GM12878 (cell line): ENCODE results near the gene ME1. TPM values are rescaled to one million over a fixed set of nuclear protein-coding genes. Genes with fewer than 3 reads are reported as not detected.

Experiments used
- ATAC-seq: fragments of 200-7000 bp; cut with Tn5 transposase; 3 replicates; pipeline ENCODE4 v1.9.1; 2020; ENCODE audit warnings: mild to moderate bottlenecking, moderate library complexity
- BruUV-seq: library from RNA; stranded (reverse); fragments of 400-500 nt; replicated peaks from 2 replicates; lab custom pipeline; 2021; lab: Mats Ljungman, UMichigan
- CTCF ChIA-PET: fragments of 300-600 bp; sonication (Branson Sonifier 250); formaldehyde crosslinking; extraction: SDS; loops from one replicate; lab custom pipeline; 2021; ENCODE audit warnings: inconsistent platforms; lab: Yijun Ruan, JAX
- POLR2A ChIA-PET: fragments of 350-600 bp; formaldehyde crosslinking; extraction: SDS; loops from one replicate; lab custom pipeline; 2021; ENCODE audit warnings: inconsistent platforms; lab: Charles Lee
- RAD21 ChIA-PET: fragments of 300-600 bp; sonication (Branson Sonifier 250); formaldehyde crosslinking; loops from one replicate; lab custom pipeline; 2023; ENCODE audit warnings: antibody characterized with exemption; ENCODE audit not compliant: unreplicated experiment; lab: Charles Lee
- SMC1A ChIA-PET: fragments of 300-600 bp; sonication (Branson Sonifier 250); formaldehyde crosslinking; loops from one replicate; lab custom pipeline; 2023; ENCODE audit not compliant: unreplicated experiment, uncharacterized antibody; lab: Charles Lee
- DNase-seq: peaks from one replicate; pipeline ENCODE4 v3.0.0-alpha.2; 2011; ENCODE audit warnings: low read depth, low spot score
- FAIRE-seq: peaks from 3 replicates; lab custom pipeline; 2011; peaks lifted over from hg19 to GRCh38; lab: Jason Lieb, UNC
- H2AFZ ChIP-seq: 2 replicates; pipeline ENCODE4 v1.6.0; 2011; ENCODE audit warnings: low read depth, low read length, control low read depth; ENCODE audit not compliant: control insufficient read depth
- H3K27ac ChIP-seq: 2 replicates; pipeline ENCODE4 v1.5.1; 2011; ENCODE audit warnings: control low read depth; ENCODE audit not compliant: control insufficient read depth, insufficient read depth
- H3K27me3 ChIP-seq, 2 experiments: replicated peaks in 1 of 2; 2 replicates each; pipeline versions ENCODE4 v1.6.0 to v1.6.1; 2011; ENCODE audit warnings: low read length in 1 of 2; ENCODE audit not compliant: control insufficient read depth in 2 of 2, insufficient read depth in 2 of 2
- H3K36me3 ChIP-seq, 2 experiments: 2 replicates each; pipeline ENCODE4 v1.5.1; 2011; ENCODE audit warnings: low read length in 1 of 2; ENCODE audit not compliant: control insufficient read depth in 2 of 2, insufficient read depth in 2 of 2
- H3K4me1 ChIP-seq: 2 replicates; pipeline ENCODE4 v1.6.1; 2011; ENCODE audit warnings: mild to moderate bottlenecking, low read length, moderate library complexity, mixed read lengths; ENCODE audit not compliant: control insufficient read depth, insufficient read depth
- H3K4me2 ChIP-seq: 2 replicates; pipeline ENCODE4 v1.6.0; 2011; ENCODE audit warnings: control low read depth; ENCODE audit not compliant: control insufficient read depth, insufficient read depth
- H3K4me3 ChIP-seq: fragments of 200-600 bp; sonication (generic); 2 replicates; pipeline ENCODE4 v1.5.1; 2016
- H3K79me2 ChIP-seq: 2 replicates; pipeline ENCODE4 v1.6.0; 2011; ENCODE audit warnings: low read length; ENCODE audit not compliant: control insufficient read depth, insufficient read depth
- H3K9ac ChIP-seq: 2 replicates; pipeline ENCODE4 v1.8.0; 2011; ENCODE audit warnings: low read length, control low read depth, mixed read lengths; ENCODE audit not compliant: control insufficient read depth, insufficient read depth
- H3K9me3 ChIP-seq: replicated peaks from 3 replicates; pipeline ENCODE4 v1.5.1; 2011; ENCODE audit warnings: mild to moderate bottlenecking, low read length; ENCODE audit not compliant: control insufficient read depth, insufficient read depth
- H4K20me1 ChIP-seq: 2 replicates; pipeline ENCODE4 v1.6.0; 2011; ENCODE audit not compliant: control insufficient read depth, insufficient read depth
- CHD4 ChIP-seq: fragments of 200-600 bp; sonication (generic); IDR thresholded peaks from 2 replicates; pipeline ENCODE4 v1.6.1; 2016; ENCODE audit warnings: mild to moderate bottlenecking
- WGBS: methylation state at CpG from one replicate; pipeline ENCODE4 v1.1.6; 2016; ENCODE audit warnings: low lambda C conversion rate; ENCODE audit not compliant: insufficient replicate concordance, insufficient coverage; ENCODE audit errors: missing lambda C conversion rate; 5-methylcytosine and 5-hydroxymethylcytosine counted together
- in situ Hi-C: fragments of 300-500 bp; cut with MboI; formaldehyde crosslinking; loops from 9 replicates; pipeline ENCODE4 v1.14.3; 2018; ENCODE audit warnings: mixed read lengths
- intact Hi-C: fragments of 100-400 bp; cut with micrococcal nuclease; formaldehyde crosslinking; loops from one replicate; pipeline ENCODE4 v1.14.2; 2022; ENCODE audit not compliant: unreplicated experiment
- polyA plus RNA-seq, 11 experiments: library from polyadenylated mRNA; depleted of rRNA in 4 of 11; unstranded in 6 of 11; stranded (reverse) in 5 of 11; fragments of >200 nt; fragmentation: Nextera tagmentation in 4 of 11; fragmentation: Illumina TruSeq in 1 of 11; extraction: Ambion mirVana in 4 of 11; extraction: Trizol in 1 of 11; gene quantifications; 1 replicate in 1 of 11; 2 replicates in 10 of 11; pipeline versions ENCODE4 v1.2.1 to v1.2.3, GENCODE V29; 2011 to 2016; ENCODE audit warnings: inconsistent platforms in 2 of 11, missing spikeins in 2 of 11, low read depth in 1 of 11
- total RNA-seq, 4 experiments: library from RNA; depleted of rRNA in 3 of 4; stranded (reverse); fragments of >200 nt in 3 of 4; fragmentation: Illumina TruSeq in 1 of 4; extraction: Trizol in 1 of 4; gene quantifications; 2 replicates each; pipeline versions ENCODE4 v1.2.1 to v1.2.3, GENCODE V29; 2013 to 2021
- TF ChIP-seq, protein P1 (sequence below): fragments of 450-650 bp; IDR thresholded peaks from 2 replicates; pipeline ENCODE4 v1.6.1; 2016; ENCODE audit warnings: mild to moderate bottlenecking, moderate library complexity, borderline replicate concordance

Gene ME1
- total and polyA plus RNA-seq, 10 of the 15 experiments (the other 5 are each of a cell fraction or from before 2014, with no cell fraction given) = 3.6 to 11.8 (median 8.4) TPM

- ChIA-PET CTCF (interaction anchor here (1.3 kb wide), 2 partner anchors 9 to 35 kb away, joined by 3 read pairs; no protein-coding TSS in a partner anchor), POLR2A (no interaction called here)
- peaks cover 3% of the 10 kb centered on the region; the same call in 1 of the 3 replicates for H3K9me3 ChIP-seq
- no peak for ATAC-seq
- H2AFZ ChIP-seq = no peak overlapping the region
- no peak overlapping the region for H3K4me2 ChIP-seq
- no peak for TF ChIP-seq CHD4
- TF ChIP-seq, all 136 proteins: peak for 0
- Histone ChIP-seq H3K36me3 (peaks cover 0 to 4% of the 10 kb centered on the region in 2 experiments; a peak in 1 of 4 replicates), H3K79me2 (no peaks in the 10 kb centered on the region), H3K27me3 (no peaks in the 10 kb centered on the region), H3K4me1 (no peaks in the 10 kb centered on the region), H3K9ac (no peak overlapping the region), H3K4me3 (no peak overlapping the region), H4K20me1 (no peaks in the 10 kb centered on the region), H3K27ac (no peak overlapping the region)
- no TSS peak for BruUV-seq
- in situ Hi-C loops = no loop called here
- DNase-seq (no peak), FAIRE-seq (no peak)
- intact Hi-C loops = no loop called here
- RAD21 ChIA-PET = no interaction called here
- SMC1A ChIA-PET = interaction anchor here (0.5 to 0.7 kb wide), 2 partner anchors 131 to 260 kb away, joined by 3 to 5 read pairs; no protein-coding TSS in a partner anchor
Observed at GRCh38 chr6:83250235-83250634, 180.6 kb downstream of the ME1 start.

DNA sequence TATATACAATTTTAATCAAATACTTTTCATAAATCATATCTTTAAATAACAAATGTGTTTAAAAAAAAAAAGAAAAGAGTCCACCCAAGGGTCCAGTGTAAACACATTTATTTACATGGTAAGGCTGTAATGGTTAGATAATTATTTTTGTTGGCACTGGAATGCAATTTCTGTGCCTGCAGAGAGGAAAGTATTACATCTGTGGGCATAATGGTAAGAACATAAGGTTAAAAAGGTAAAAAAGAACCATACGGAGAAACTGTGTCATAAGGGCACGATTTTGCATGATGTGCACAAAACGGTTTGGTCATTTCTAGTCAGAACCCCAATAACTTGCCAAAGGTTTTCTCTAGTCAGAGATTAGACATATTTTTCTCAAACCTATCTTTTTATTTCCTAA is 183.4 kb downstream of the ME1 start:
- no TSS peak for BruUV-seq
- TF ChIP-seq, protein P1, sequence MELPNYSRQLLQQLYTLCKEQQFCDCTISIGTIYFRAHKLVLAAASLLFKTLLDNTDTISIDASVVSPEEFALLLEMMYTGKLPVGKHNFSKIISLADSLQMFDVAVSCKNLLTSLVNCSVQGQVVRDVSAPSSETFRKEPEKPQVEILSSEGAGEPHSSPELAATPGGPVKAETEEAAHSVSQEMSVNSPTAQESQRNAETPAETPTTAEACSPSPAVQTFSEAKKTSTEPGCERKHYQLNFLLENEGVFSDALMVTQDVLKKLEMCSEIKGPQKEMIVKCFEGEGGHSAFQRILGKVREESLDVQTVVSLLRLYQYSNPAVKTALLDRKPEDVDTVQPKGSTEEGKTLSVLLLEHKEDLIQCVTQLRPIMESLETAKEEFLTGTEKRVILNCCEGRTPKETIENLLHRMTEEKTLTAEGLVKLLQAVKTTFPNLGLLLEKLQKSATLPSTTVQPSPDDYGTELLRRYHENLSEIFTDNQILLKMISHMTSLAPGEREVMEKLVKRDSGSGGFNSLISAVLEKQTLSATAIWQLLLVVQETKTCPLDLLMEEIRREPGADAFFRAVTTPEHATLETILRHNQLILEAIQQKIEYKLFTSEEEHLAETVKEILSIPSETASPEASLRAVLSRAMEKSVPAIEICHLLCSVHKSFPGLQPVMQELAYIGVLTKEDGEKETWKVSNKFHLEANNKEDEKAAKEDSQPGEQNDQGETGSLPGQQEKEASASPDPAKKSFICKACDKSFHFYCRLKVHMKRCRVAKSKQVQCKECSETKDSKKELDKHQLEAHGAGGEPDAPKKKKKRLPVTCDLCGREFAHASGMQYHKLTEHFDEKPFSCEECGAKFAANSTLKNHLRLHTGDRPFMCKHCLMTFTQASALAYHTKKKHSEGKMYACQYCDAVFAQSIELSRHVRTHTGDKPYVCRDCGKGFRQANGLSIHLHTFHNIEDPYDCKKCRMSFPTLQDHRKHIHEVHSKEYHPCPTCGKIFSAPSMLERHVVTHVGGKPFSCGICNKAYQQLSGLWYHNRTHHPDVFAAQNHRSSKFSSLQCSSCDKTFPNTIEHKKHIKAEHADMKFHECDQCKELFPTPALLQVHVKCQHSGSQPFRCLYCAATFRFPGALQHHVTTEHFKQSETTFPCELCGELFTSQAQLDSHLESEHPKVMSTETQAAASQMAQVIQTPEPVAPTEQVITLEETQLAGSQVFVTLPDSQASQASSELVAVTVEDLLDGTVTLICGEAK = no peak
- TF ChIP-seq, all 136 proteins: peak for 0
- in situ Hi-C loops (no loop called here), intact Hi-C loops (no loop called here)
- peaks cover 0 to 4% of the 10 kb centered on the region in 2 experiments; a peak in 1 of 4 replicates for H3K36me3 ChIP-seq
- ATAC-seq = no peak
- no peak for FAIRE-seq
- no peaks in the 10 kb centered on the region for H3K79me2 ChIP-seq
- H3K9me3 ChIP-seq = peaks cover 3% of the 10 kb centered on the region; the same call in 1 of the 3 replicates
- H3K4me3 ChIP-seq = no peak overlapping the region
- no peak overlapping the region for H3K27ac ChIP-seq
- ChIA-PET POLR2A (no interaction called here), SMC1A (no interaction called here), CTCF (no interaction called here), RAD21 (no interaction called here)
- DNase-seq = no peak
- WGBS = 72% methylated on average over 3 of the region's 3 CpGs
- H2AFZ ChIP-seq = no peak overlapping the region
- no peak overlapping the region for H3K9ac ChIP-seq
- H3K4me1 ChIP-seq = no peaks in the 10 kb centered on the region
- H3K27me3 ChIP-seq = no peaks in the 10 kb centered on the region
- no peak overlapping the region for H3K4me2 ChIP-seq
- no peaks in the 10 kb centered on the region for H4K20me1 ChIP-seq
